HepG2 (cell line): ENCODE measurements around the gene NOSTRIN. TPM values are rescaled to one million over a fixed set of nuclear protein-coding genes. Genes with fewer than 3 reads are reported as not detected.

Source experiments
- GATAD2A ChIP-seq: IDR thresholded peaks from 2 replicates; pipeline ENCODE4 v1.6.1; 2016
- KIAA2018 ChIP-seq: sonication (generic); formaldehyde crosslinking; IDR thresholded peaks from 2 replicates; pipeline ENCODE4 v1.5.0; 2020; ENCODE audit warnings: mild to moderate bottlenecking, missing genetic modification reagents, borderline replicate concordance
- KLF15 ChIP-seq: sonication (generic); formaldehyde crosslinking; IDR thresholded peaks from 2 replicates; pipeline ENCODE4 v1.8.1; 2023; ENCODE audit warnings: borderline replicate concordance, mild to moderate bottlenecking, inconsistent platforms, missing genetic modification reagents, mixed read lengths
- NFIC ChIP-seq: IDR thresholded peaks from 2 replicates; pipeline ENCODE4 v1.6.1; 2012; ENCODE audit warnings: mild to moderate bottlenecking, low read length, inconsistent platforms
- TAF15 ChIP-seq: fragments of 200-400 bp; formaldehyde crosslinking; IDR thresholded peaks from one replicate; pipeline ENCODE4 v1.6.1; 2018; ENCODE audit warnings: mild to moderate bottlenecking, low read depth, low read length; ENCODE audit not compliant: poor library complexity, severe bottlenecking
- TBL1XR1 ChIP-seq: fragments of 150-350 bp; IDR thresholded peaks from 2 replicates; pipeline ENCODE4 v1.6.1; 2014; ENCODE audit warnings: borderline replicate concordance, low read length; ENCODE audit not compliant: partially characterized antibody
- ZBED4 ChIP-seq: sonication (generic); formaldehyde crosslinking; IDR thresholded peaks from 2 replicates; pipeline ENCODE4 v1.4.0; 2020; ENCODE audit warnings: missing genetic modification reagents, borderline replicate concordance
- ZNF296 ChIP-seq: sonication (generic); formaldehyde crosslinking; conservative IDR thresholded peaks from 2 replicates; pipeline ENCODE4 v1.5.0; 2020; ENCODE audit warnings: mild to moderate bottlenecking, missing genetic modification reagents
- ZNF777 ChIP-seq: sonication (generic); formaldehyde crosslinking; IDR thresholded peaks from 2 replicates; pipeline ENCODE4 v1.4.0; 2020; ENCODE audit warnings: missing genetic modification reagents
- polyA plus RNA-seq, 8 experiments: library from polyadenylated mRNA; depleted of rRNA in 3 of 8; stranded (reverse) in 7 of 8; unstranded in 1 of 8; fragments of >200 nt; fragmentation: Illumina TruSeq in 4 of 8; extraction: Trizol in 4 of 8; gene quantifications; 2 replicates each; pipeline versions ENCODE4 v1.2.1 to v1.2.3, GENCODE V29; 2011 to 2016; ENCODE audit warnings: low read depth in 4 of 8, missing spikeins in 1 of 8, mixed read lengths in 1 of 8; ENCODE audit not compliant: insufficient read depth in 1 of 8
- total RNA-seq, 5 experiments: library from RNA; depleted of rRNA; stranded (reverse); fragments of >200 nt; fragmentation: Illumina TruSeq; extraction: Trizol; gene quantifications; 2 replicates each; pipeline ENCODE4 v1.2.3, GENCODE V29; 2016; ENCODE audit warnings: low read depth in 1 of 5

NOSTRIN gene
- total and polyA plus RNA-seq, 2 of the 13 experiments (the other 11 are each of a cell fraction or from before 2014, with no cell fraction given): 0.22 TPM

GRCh38 chr2:168849610-168850009, 47.2 kb downstream of the NOSTRIN start (continued):
- TF ChIP-seq TAF15 (no peak), KLF15 (CRISPR knock-in tag) (no peak), ZNF777 (CRISPR knock-in tag) (no peak), GATAD2A (CRISPR knock-in tag) (peak; percentile 24; the same call in 1 of the 2 replicates), NFIC (peak; percentile 24; the same call in 1 of the 2 replicates), ZBED4 (CRISPR knock-in tag) (no peak), ZNF296 (no peak), TBL1XR1 (no peak), KIAA2018 (CRISPR knock-in tag) (no peak)
